ENCODE measurements around the gene JCAD.

Gene JCAD

DNA sequence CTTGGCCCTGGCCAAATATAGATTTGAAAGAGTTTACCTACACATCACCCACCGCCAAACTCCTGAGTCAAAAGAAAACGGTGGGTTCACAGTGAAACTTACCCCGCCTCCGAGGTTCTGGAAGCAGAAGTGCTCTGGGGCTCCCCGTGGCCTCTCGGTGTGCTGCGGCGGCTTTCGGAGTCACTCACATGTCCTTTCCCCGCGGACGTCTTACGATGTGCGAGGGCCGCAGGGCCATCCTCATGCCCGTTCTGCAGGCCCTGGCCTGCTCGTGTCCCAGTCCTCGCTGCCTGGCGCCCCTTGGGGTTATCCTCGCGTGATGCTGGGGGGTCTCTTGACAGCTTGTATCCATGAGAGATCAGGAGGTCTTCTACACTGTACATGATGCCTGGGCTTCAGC lies 12.0 kb downstream of the JCAD start:
- no peak for DNase-seq (ENCODE audit: low read depth in 2 of 2)

DNA sequence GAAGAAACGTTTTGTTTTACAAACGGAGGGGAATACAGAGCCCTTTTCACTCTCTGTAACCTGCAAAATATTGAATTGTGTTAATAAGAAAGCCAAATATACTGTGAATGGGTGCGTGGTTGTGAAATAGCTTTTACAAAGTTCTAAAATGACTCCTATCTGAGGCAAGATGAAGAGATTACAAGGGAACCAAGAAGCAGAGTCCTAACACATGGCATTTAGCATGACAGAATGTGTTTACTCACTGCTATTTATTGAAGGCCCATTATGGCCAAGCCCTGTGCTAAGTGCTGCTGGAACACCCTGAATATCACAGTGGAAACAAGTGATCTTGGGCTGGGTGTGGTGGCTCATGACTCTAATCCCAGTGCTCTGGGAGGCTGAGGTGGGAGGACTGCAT lies 12.9 kb downstream of the JCAD start:
- DNase-seq (ENCODE audit: low read depth in 2 of 2): no peak

DNA sequence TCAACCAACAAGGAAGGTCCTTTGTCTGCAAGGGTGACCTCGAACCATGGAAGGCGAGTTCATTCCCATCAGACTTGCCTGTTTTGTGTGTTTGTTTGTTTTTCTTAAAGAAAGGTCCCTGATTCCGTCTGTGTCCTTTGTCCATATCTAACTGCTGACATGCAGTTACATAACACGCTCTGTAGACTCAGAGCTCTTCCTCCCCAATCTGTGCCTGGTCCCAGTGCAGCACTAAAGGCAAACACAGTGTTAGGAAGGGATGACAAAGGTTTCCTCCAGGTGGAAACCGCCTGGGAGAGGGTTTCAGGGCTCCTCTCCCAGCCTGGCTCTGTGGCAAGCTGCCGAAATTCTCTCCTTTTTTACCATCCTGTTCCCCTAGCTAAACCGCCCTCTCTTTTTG lies 13.4 kb downstream of the JCAD start:
- DNase-seq (ENCODE audit: low read depth in 2 of 2): no peak

DNA sequence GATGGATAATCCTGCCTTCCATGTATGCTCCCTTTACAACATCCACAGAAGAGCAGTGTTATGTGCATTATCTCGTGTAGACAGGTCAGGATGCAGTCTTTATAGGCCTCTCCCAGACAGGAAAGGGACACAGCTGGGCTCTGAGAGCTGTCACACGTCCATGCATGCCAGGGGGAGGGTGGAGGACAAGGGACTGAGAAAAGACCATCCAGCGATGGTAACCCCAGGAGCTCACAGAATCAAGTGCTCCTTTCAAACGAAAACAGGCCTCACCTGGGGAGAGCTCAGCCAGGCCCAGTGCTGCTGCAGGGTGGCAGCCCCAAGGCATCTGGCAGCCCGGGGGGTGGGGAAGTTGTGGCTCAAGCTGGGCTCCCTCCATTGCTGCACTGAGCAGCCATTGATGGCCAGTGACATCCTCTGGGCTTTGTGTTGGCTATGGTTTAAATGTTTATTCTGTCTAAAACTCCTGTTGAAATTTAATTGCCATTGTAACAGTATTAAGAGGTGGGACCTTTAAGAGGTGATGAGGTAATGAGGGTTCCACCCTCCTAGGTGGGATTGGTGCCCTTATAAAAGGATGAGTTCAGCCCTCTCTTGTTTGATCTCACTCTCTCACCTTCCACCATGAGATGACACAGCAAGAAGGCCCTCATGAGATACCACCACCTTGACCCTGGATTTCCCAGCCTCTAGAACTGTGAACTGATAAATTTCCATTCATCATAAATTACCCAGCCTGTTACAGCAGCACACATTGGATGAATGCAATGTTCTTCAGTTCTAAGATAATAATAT lies 15.7 kb downstream of the JCAD start:
- no peak for DNase-seq (ENCODE audit: low read depth in 2 of 2)

DNA sequence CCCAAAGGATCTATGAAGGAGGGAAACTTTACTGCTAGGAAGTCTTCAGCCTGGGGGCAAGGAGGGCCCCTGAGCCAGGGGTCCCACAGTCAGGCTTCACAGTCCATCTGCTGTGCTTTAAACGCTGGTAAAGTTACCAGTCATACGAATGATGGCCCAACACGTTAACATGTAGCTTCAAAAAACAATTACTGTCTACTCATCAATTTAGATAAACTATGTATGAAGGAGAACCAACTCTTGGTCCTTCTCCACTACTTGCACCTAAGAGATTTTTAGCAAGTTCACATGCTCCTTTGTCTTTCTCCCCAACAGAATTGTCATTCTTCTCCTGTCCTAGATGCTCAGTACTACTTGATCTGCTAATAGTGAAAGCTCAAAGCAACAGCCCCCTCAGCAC lies 16.6 kb downstream of the JCAD start:
- no peak for DNase-seq (ENCODE audit: low read depth in 2 of 2)

DNA sequence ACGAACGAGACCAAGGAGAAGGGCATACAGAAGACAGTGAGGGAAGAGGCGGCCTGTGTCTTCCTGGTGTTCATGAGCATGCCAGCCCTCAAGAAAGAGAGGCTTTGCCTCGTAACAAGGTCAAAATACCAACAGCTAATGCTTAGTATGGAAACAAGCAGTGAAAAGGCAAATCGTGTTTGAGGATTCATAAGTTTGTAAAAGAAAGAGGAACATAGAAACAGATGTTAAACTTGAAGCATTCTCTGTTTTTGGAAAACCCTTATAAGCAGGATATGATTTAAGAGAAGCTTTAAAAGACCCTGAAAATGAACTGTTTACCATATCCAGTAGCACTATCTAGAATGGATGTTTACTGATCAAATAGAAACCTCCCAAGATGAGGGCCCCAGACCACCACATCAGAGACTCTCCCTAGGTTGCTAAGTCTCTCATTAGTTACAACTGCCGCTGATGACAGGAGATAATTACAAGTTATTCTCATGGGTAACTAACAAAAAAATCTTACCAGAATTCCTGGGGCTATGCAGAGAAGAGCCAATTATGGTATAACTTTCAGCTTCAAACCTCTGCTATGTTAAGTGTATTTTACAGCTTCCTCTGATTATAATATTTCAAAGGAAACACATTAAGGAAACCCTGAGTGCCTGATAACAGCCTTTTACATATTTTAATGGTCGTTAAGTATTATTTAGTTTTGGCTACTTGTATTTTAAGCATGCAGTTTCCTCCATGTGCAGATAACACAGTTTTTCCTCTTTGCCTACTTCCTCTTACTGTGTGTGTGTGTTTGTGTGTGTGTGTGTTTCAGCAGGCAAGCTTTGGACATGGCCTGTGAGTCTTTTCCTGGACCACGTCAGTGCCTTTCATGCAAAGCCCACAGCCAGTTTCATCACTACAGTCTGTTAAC lies 17.9 kb downstream of the JCAD start:
- DNase-seq (ENCODE audit: low read depth in 2 of 2): no peak

DNA sequence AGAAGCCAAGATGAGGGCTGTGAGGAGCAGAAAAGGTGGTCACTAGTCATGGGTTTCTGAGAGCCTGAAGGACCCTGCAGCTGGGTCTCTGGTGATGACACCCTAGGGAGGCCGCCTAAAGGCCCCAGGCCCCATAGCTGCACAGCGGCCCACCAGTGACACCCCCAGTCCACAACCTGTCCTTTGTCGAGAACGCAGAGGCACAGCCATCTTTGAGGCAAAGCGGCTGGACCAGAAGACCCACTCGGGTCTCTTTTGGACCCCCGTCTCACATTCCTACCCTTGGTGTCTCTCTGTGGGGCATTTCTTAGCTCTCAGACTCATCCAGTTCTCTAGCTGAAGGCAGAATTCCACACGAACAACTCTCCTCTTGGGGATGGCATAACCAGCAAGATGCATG lies 18.8 kb downstream of the JCAD start:
- no peak for DNase-seq (ENCODE audit: low read depth in 2 of 2)

DNA sequence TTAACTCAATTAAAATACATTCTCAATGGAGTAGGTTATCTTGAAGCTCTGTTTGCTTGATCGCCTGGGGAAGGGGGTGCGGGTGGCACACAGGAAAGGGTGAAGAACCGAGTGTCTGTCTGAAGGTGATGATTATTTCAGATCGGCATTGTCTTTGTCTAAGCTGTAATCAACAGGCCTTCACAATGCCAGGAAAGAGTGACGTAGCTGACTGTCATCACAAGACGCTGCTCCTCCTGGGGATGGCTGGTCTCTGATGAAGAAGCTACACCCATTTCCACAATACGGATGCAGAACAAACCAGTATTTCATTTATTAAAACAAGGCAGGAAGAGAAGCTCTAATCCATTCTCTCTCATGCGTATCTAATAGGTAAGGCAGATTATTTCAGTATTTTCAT lies 19.4 kb downstream of the JCAD start:
- DNase-seq (ENCODE audit: low read depth in 2 of 2): no peak

DNA sequence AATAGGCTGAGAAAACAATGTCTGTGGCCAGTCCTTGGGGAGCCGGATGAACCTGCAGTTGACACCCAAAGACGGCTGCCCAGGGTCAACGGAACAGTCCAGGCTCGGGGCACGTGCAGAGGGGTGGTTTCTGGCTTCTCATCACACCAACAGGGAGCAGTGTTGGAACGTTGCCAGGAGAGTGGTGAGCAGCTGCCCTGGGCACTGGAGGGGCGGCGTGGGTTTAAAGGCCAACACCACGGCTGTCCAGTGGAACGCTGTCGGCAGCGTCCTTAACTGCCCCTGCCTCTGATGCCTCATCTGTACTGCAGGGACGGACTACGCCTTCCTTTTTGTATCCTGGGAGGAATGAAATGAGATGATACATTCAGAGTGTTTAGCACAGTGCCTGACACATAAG lies 19.8 kb downstream of the JCAD start:
- no peak for DNase-seq (ENCODE audit: low read depth in 2 of 2)

DNA sequence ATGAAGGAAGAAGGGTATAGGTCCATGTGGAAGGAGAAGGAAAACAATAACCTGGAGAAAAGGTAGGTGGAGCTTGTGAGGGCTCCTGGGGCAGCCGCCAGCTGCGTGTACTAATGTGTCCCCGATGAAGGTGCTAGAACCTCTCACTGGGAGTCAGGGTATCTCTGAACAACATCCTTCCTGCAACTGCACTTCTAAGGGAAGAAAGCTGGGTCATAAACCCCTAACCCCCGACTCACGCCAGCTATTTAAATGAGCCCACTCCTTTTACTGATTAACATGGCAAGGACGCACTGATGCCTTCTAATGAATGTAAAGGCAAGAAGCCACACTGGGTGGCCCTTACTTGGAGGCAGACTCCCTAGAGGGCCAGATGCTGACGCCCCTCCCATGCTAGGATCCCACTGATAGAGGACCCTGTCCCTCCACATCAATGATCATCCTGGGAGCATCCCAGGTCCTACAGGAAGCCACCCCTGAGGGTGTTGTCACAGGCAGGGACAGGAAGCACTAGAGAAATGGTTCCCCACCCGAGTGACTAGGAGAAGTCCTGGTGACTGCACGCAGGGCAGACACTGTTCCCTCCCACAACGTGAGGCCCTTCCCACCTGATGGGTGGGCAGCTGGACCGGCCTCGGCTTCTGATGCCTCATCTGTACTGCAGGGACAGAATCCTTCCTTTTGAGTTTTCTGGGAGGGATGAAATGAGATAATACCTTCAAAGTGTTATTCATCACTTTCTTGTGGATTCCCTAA lies 20.4 kb downstream of the JCAD start:
- DNase-seq (ENCODE audit: low read depth in 2 of 2): no peak

DNA sequence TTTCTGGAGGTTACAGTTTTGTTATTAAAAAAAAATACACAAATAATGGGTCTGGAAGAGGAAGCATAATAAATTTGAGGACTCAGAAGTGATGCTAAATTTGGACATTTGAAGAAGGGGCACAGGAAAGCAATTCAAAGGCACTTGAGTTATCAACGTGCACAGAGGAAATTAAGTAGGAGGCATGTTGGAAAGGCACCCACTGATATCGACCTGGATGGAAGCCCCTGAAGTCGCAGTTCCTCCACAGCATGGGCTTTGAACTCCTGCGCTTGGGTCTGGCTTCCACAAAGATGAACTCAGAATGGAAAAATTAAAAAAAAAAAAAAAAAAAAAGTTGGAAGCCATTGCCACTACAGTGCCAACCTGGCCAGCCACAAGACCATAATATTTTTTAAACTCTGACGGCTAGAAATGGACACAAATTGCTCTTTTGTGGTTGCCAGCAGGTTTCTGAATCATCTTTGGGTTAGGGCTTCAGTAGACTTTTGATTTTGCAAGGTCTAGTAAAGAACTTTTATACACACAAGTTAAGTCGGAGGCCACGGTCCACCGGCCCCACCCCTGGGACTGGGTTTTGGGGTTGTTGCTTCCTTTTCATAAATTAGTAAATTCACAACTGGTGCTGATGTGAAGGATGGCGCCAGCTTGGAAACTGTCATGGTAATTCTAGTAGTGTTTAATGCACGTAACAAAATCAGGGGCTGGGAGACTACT lies 21.6 kb downstream of the JCAD start:
- no peak for DNase-seq (ENCODE audit: low read depth in 2 of 2)

DNA sequence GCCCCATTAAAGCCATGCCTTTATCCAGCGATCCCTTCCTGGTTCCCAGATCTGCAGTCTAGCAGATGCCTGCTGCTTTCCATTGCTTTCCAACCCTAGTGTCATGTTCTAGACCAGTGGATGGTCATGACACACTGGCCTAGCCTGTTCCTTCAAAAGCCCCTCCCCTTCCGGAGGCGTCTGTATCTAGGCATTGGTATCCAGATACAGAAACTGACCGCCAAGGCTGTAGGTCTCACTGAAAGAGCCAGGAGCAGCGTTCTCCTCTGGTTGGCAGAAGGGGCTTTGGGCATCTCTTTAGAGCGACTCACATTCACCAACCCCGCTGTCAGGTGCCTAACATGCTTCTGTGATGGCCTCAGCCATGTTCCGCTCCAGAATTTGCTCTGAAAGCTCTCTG lies 22.6 kb downstream of the JCAD start:
- no peak for DNase-seq (ENCODE audit: low read depth in 2 of 2)

DNA sequence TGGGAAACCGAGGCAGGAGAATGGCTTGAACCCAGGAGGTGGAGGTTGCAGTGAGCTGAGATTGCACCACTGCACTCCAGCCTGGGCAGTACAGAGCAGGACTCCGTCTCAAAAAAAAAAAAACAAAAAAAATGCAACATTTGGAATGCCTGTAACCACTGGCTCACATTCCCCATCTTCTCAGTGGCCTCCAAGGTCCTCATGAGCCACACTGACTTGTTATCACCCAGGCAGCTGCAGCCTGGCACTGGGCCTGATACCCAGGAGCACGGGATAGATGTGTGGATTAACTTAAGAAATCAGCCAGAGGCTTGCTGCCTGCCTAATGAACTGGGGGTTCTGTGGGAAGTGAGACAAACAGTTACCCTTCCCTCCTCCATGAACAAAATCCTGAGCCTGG lies 23.0 kb downstream of the JCAD start:
- no peak for DNase-seq (ENCODE audit: low read depth in 2 of 2)

DNA sequence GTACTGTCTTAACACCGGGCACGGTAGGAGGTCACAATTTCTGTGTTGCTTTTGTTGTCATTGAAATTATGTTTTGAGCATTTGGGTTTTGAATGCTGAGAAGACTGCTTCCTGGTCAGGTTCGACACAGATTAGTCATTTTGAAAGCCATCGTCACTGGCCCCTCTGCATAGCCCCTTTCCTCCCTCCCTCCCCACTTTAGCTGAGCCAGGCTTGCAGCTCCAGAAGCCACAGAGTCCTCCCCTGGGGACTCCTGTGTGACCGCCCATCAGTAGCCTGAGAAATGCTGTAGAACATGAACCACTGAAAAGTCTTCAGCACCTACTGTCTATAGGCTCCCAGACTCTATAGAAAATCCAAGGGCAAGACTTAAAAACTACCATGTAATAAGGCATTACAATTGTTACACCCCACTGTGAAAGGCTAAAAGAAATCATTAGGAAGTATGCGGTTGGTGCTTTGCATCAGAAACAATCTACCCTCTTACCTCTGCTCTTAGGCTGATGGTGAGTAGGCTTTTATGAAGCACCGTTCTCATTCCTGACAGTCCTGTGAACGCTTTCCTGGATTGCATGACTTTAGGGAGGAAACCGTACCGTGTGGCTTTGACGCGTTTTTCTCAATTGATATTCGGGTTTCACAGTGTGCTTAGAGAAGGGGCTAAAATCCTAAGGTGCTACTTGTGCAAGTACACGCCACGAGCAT lies 24.8 kb downstream of the JCAD start:
- no peak for DNase-seq (ENCODE audit: low read depth in 2 of 2)

DNA sequence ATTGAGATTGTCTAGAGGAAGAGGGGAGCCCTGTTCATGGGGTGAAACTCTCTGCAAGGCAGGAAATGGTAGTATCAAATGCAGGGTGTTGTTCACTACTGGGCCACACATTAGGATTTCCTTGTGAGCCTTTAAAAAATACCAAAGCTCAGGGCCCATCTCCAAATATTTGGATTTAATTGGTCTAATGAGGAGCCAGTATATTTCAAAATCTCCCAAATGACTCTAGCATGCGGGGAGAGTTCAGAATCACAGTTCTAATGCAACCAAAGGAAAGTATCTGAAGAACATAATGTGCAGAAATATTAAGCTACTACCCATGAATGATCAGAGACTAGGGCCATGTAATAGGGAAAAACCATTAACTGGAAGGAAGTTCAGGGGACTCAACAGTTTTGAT lies 27.3 kb downstream of the JCAD start:
- no peak for DNase-seq (ENCODE audit: low read depth in 2 of 2)

DNA sequence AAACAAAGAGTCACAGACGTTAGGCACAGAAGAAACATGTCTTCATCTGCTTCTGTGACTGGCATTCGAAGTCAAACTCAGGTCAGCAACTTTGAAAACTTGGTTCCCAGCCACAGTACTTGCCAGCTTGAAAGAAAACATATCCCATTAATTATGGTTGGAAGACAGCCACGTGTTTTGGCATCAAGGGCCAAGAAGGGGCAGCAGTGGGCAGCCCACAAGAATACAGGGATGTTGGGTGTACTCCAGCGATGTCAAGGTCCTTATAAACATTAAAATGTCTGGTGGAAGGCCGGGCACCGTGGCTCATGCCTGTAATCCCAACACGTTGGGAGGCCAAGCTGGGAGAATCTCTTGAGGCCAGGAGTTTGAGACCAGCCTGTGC lies 29.5 kb downstream of the JCAD start:
- DNase-seq (ENCODE audit: low read depth in 2 of 2): no peak

DNA sequence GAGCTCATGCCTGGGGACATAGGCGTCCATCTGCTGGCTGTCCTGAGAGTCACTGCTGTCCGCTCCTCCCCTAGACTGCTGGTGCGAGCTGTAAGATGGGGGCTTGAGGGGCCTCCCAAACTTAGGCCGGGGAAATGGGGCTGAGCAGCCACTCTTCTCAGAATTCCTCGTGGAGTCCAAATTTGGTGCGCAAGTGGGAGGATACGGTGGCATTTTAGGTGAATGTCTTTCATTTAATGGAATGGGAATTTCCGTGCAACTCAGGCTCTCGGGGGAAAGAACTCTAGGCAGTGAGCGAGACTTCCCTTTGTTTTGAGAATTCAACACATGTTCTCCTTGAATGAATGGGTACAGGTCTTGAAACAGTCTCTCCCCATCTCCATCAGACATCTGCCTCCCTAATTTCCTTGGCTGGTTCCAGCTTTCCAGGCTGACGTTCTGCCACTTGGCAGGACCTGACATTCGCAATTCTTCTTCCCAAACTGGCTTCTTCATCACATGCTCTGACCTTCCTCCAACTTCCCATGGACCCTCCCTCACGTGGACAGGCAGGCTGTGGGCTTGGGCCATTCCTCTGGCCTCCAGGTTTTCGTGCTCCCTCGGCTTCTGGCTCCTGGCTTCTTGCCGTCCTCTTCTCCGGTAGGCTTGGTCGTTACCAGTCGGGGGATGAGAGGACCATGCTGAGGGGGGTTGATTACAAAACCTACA lies 30.1 kb downstream of the JCAD start:
- DNase-seq (ENCODE audit: low read depth in 2 of 2): no peak

DNA sequence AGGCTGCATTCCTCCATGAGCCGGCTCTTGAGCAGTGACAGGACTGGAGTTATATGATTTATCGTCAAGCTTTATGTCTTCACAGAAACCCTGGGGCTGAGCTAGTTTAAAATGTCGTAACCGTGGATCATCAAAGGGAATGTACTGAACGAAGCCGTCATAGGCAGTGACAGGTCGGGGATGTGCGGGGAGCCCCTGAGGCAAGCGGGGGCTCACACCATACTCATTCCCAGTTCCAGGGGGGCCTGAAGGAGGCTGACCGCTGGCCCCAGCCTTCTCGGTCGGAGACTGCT lies 30.7 kb downstream of the JCAD start:
- no peak for DNase-seq (ENCODE audit: low read depth in 2 of 2)

DNA sequence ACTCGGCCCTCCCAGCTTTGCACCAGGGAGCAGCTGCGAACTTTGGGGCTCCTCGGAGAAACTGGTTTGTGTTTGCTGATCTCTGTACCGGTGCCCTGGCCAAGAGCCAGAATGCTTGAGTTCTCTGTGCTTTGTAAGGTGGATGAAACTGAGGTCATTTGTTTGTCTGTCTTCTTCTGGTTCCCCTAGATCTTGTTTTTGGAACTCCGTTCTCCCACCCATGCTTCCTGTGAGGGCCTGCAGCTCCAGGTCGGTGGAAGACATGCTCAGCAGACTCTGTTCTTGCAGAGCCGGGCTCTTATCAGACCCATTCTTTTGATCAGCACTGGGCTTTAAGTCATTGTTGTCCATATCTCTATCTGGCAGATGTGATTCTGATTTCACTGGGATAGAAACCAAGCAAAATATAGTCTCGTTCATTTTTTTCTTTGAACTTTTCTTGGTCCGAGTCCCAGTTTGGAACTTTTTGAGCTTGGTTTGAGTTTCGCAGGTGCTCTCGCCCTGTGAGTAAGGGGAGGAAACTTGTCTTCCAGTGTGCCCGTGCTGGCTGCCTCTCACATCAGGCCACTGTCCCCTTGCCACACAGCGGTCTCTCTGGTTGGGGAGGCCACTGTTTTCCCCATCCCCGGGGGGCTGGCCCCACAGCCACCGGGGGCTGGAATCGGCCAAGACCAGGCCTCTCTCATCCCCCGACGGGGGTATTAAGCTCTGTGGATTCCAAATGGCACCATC lies 31.2 kb downstream of the JCAD start:
- DNase-seq (ENCODE audit: low read depth in 2 of 2): no peak

Measured in stimulated activated CD8-positive, alpha-beta memory T cell treated with anti-CD3 and anti-CD28 coated beads, Interleukin-7, amount 100 ng/mL, for 4 hours (primary cell).